Measurements from ENCODE around the gene CBX6.

The CBX6 gene

GRCh38 chr22:38850399-38850798 is 21.6 kb downstream of the CBX6 start:
- Histone ChIP-seq H3K36me3 (ENCODE audit: control insufficient read depth in 2 of 2, insufficient read depth in 1 of 2, low read length in 2 of 2) (no peaks in the 10 kb centered on the region), H3K4me3 (ENCODE audit: low read depth, low read length) (no peak overlapping the region), H3K9me3 (ENCODE audit: control insufficient read depth, insufficient read depth, low read depth, low read length) (no peaks in the 10 kb centered on the region), H3K4me1 (ENCODE audit: control insufficient read depth, insufficient read depth, low read length) (no peaks in the 10 kb centered on the region), H3K27ac (ENCODE audit: extremely low read depth, low read depth, low read length) (no peak overlapping the region)
- ChIA-PET CTCF (interaction anchor here (0.7 to 5.8 kb wide), 5 partner anchors 20 to 136 kb away, joined by 3 to 54 read pairs (median 7); partner anchors contain the start of gene CBX6), POLR2A (interaction anchor here (0.8 to 1.2 kb wide), 2 partner anchors 13 to 116 kb away, joined by 3 to 4 read pairs; no protein-coding TSS in a partner anchor)
- no peak for TF ChIP-seq ZFHX2 (tag by site-specific recombination; conservative IDR thresholded peaks at IDR 0.05)
- TF ChIP-seq YY2 (tag by site-specific recombination; IDR thresholded peaks at IDR 0.05) = no peak
- no peak for TF ChIP-seq ZIC2 (tag by site-specific recombination; IDR thresholded peaks at IDR 0.05)
- no peak for TF ChIP-seq ZNF350 (tag by site-specific recombination; IDR thresholded peaks at IDR 0.05)
- TF ChIP-seq MZF1 (tag by site-specific recombination; IDR thresholded peaks at IDR 0.05; ENCODE audit: borderline replicate concordance) = no peak
- no peak for TF ChIP-seq ZNF670 (tag by site-specific recombination; IDR thresholded peaks at IDR 0.05; ENCODE audit: low read depth)
- TF ChIP-seq ZNF585B (tag by site-specific recombination; IDR thresholded peaks at IDR 0.05) = no peak
- no peak for TF ChIP-seq ZNF2 (tag by site-specific recombination; IDR thresholded peaks at IDR 0.05)
- TF ChIP-seq, protein P1, sequence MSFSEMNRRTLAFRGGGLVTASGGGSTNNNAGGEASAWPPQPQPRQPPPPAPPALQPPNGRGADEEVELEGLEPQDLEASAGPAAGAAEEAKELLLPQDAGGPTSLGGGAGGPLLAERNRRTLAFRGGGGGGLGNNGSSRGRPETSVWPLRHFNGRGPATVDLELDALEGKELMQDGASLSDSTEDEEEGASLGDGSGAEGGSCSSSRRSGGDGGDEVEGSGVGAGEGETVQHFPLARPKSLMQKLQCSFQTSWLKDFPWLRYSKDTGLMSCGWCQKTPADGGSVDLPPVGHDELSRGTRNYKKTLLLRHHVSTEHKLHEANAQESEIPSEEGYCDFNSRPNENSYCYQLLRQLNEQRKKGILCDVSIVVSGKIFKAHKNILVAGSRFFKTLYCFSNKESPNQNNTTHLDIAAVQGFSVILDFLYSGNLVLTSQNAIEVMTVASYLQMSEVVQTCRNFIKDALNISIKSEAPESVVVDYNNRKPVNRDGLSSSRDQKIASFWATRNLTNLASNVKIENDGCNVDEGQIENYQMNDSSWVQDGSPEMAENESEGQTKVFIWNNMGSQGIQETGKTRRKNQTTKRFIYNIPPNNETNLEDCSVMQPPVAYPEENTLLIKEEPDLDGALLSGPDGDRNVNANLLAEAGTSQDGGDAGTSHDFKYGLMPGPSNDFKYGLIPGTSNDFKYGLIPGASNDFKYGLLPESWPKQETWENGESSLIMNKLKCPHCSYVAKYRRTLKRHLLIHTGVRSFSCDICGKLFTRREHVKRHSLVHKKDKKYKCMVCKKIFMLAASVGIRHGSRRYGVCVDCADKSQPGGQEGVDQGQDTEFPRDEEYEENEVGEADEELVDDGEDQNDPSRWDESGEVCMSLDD (tag by site-specific recombination; IDR thresholded peaks at IDR 0.05) = no peak
- no peak for TF ChIP-seq ZNF544 (tag by site-specific recombination; IDR thresholded peaks at IDR 0.05)
- no peak for TF ChIP-seq ZSCAN16 (tag by site-specific recombination; IDR thresholded peaks at IDR 0.05)
- no peak for TF ChIP-seq IKZF3 (tag by site-specific recombination; IDR thresholded peaks at IDR 0.05)
- TF ChIP-seq, protein P2, sequence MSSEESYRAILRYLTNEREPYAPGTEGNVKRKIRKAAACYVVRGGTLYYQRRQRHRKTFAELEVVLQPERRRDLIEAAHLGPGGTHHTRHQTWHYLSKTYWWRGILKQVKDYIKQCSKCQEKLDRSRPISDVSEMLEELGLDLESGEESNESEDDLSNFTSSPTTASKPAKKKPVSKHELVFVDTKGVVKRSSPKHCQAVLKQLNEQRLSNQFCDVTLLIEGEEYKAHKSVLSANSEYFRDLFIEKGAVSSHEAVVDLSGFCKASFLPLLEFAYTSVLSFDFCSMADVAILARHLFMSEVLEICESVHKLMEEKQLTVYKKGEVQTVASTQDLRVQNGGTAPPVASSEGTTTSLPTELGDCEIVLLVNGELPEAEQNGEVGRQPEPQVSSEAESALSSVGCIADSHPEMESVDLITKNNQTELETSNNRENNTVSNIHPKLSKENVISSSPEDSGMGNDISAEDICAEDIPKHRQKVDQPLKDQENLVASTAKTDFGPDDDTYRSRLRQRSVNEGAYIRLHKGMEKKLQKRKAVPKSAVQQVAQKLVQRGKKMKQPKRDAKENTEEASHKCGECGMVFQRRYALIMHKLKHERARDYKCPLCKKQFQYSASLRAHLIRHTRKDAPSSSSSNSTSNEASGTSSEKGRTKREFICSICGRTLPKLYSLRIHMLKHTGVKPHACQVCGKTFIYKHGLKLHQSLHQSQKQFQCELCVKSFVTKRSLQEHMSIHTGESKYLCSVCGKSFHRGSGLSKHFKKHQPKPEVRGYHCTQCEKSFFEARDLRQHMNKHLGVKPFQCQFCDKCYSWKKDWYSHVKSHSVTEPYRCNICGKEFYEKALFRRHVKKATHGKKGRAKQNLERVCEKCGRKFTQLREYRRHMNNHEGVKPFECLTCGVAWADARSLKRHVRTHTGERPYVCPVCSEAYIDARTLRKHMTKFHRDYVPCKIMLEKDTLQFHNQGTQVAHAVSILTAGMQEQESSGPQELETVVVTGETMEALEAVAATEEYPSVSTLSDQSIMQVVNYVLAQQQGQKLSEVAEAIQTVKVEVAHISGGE (tag by site-specific recombination; conservative IDR thresholded peaks at IDR 0.05; ENCODE audit: low read depth) = no peak

GRCh38 chr22:38849811-38850210 is 22.2 kb downstream of the CBX6 start:
- ChIA-PET POLR2A (no interaction called here), CTCF (interaction anchor here (0.7 to 2.2 kb wide), 3 partner anchors 41 to 82 kb away, joined by 3 to 9 read pairs (median 7); no protein-coding TSS in a partner anchor)
- Histone ChIP-seq H3K9me3 (ENCODE audit: control insufficient read depth, insufficient read depth, low read depth, low read length) (no peaks in the 10 kb centered on the region), H3K4me3 (ENCODE audit: low read depth, low read length) (no peak overlapping the region), H3K36me3 (ENCODE audit: control insufficient read depth in 2 of 2, insufficient read depth in 1 of 2, low read length in 2 of 2) (no peaks in the 10 kb centered on the region), H3K4me1 (ENCODE audit: control insufficient read depth, insufficient read depth, low read length) (no peaks in the 10 kb centered on the region), H3K27ac (ENCODE audit: extremely low read depth, low read depth, low read length) (no peak overlapping the region)
- TF ChIP-seq HIC1 (tag by site-specific recombination; IDR thresholded peaks at IDR 0.05) = no peak
- no peak for TF ChIP-seq RBAK (tag by site-specific recombination; IDR thresholded peaks at IDR 0.05)
- no peak for TF ChIP-seq KLF16 (tag by site-specific recombination; IDR thresholded peaks at IDR 0.05)
- no peak for TF ChIP-seq OSR2 (tag by site-specific recombination; IDR thresholded peaks at IDR 0.05)
- TF ChIP-seq ZNF558 (tag by site-specific recombination; IDR thresholded peaks at IDR 0.05) = no peak
- TF ChIP-seq ZNF10 (tag by site-specific recombination; IDR thresholded peaks at IDR 0.05) = no peak
- no peak for TF ChIP-seq SCRT2 (tag by site-specific recombination; IDR thresholded peaks at IDR 0.05)
- TF ChIP-seq ZNF394 (tag by site-specific recombination; IDR thresholded peaks at IDR 0.05; ENCODE audit: borderline replicate concordance) = no peak
- TF ChIP-seq EGR2 (tag by site-specific recombination; IDR thresholded peaks at IDR 0.05; ENCODE audit: low read depth) = no peak
- TF ChIP-seq, protein P3, sequence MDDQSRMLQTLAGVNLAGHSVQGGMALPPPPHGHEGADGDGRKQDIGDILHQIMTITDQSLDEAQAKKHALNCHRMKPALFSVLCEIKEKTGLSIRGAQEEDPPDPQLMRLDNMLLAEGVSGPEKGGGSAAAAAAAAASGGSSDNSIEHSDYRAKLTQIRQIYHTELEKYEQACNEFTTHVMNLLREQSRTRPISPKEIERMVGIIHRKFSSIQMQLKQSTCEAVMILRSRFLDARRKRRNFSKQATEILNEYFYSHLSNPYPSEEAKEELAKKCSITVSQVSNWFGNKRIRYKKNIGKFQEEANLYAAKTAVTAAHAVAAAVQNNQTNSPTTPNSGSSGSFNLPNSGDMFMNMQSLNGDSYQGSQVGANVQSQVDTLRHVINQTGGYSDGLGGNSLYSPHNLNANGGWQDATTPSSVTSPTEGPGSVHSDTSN (CRISPR knock-in tag; IDR thresholded peaks at IDR 0.05) = no peak
- TF ChIP-seq MYNN (tag by site-specific recombination; IDR thresholded peaks at IDR 0.05; ENCODE audit: borderline replicate concordance) = no peak
- no peak for TF ChIP-seq ZNF530 (tag by site-specific recombination; IDR thresholded peaks at IDR 0.05; ENCODE audit: low read depth)
- no peak for TF ChIP-seq ZNF155 (tag by site-specific recombination; IDR thresholded peaks at IDR 0.05)
- TF ChIP-seq GLIS1 (tag by site-specific recombination; IDR thresholded peaks at IDR 0.05) = no peak
- no peak for TF ChIP-seq ZNF2 (tag by site-specific recombination; IDR thresholded peaks at IDR 0.05)
- no peak for TF ChIP-seq ZFHX2 (tag by site-specific recombination; conservative IDR thresholded peaks at IDR 0.05)

Data from HEK293 (cell line).